Measurements from ENCODE around the gene ROBO2.

The ROBO2 gene

GRCh38 chr3:77281721-77282120 lies 241.8 kb downstream of the ROBO2 start:
- TF ChIP-seq, protein P1, sequence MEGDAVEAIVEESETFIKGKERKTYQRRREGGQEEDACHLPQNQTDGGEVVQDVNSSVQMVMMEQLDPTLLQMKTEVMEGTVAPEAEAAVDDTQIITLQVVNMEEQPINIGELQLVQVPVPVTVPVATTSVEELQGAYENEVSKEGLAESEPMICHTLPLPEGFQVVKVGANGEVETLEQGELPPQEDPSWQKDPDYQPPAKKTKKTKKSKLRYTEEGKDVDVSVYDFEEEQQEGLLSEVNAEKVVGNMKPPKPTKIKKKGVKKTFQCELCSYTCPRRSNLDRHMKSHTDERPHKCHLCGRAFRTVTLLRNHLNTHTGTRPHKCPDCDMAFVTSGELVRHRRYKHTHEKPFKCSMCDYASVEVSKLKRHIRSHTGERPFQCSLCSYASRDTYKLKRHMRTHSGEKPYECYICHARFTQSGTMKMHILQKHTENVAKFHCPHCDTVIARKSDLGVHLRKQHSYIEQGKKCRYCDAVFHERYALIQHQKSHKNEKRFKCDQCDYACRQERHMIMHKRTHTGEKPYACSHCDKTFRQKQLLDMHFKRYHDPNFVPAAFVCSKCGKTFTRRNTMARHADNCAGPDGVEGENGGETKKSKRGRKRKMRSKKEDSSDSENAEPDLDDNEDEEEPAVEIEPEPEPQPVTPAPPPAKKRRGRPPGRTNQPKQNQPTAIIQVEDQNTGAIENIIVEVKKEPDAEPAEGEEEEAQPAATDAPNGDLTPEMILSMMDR (IDR thresholded peaks at IDR 0.05; ENCODE audit: insufficient read depth, low read length, poor library complexity, severe bottlenecking): no peak
- Histone ChIP-seq H3K4me3 (replicated peaks; ENCODE audit: low read depth, low read length) (no peak overlapping the region), H3K27me3 (replicated peaks; ENCODE audit: control insufficient read depth, insufficient read depth, low read length) (no peaks in the 10 kb centered on the region), H3K36me3 (ENCODE audit: control insufficient read depth, insufficient read depth, low read length) (no peaks in the 10 kb centered on the region)
- no peak for DNase-seq (ENCODE audit: extremely low read depth, insufficient read length)

DNA sequence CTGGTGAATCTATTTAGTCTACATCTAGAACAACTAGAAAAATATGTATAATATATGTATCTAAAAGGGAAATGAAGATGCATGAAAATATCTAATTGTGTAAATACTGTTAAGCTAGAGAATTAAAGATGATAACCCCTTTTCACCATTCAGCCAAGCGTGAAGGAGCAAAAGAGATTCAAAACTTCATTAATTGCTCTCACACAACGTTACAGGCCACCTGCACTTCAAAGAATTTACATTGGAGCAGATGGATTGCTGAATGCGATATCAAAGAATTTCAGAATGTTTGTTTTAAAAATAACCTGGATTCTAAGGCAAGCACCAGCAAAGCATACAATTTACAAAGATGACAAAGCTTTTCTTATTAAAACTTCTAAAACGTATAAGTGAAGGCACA lies 243.2 kb downstream of the ROBO2 start:
- Histone ChIP-seq H3K27me3 (replicated peaks; ENCODE audit: control insufficient read depth, insufficient read depth, low read length) (no peaks in the 10 kb centered on the region), H3K4me3 (replicated peaks; ENCODE audit: low read depth, low read length) (no peak overlapping the region), H3K36me3 (ENCODE audit: control insufficient read depth, insufficient read depth, low read length) (no peaks in the 10 kb centered on the region)
- TF ChIP-seq, protein P1 (IDR thresholded peaks at IDR 0.05; ENCODE audit: insufficient read depth, low read length, poor library complexity, severe bottlenecking): no peak
- no peak for DNase-seq (ENCODE audit: extremely low read depth, insufficient read length)

- DNase-seq (ENCODE audit: extremely low read depth, insufficient read length): no peak
- H3K4me3 ChIP-seq (replicated peaks; ENCODE audit: low read depth, low read length): no peak overlapping the region
- H3K36me3 ChIP-seq (ENCODE audit: control insufficient read depth, insufficient read depth, low read length): no peaks in the 10 kb centered on the region
- TF ChIP-seq, protein P1 (IDR thresholded peaks at IDR 0.05; ENCODE audit: insufficient read depth, low read length, poor library complexity, severe bottlenecking): no peak
- no peaks in the 10 kb centered on the region for H3K27me3 ChIP-seq (replicated peaks; ENCODE audit: control insufficient read depth, insufficient read depth, low read length)
Observed at GRCh38 chr3:77288348-77288747, 248.4 kb downstream of the ROBO2 start.

- DNase-seq (ENCODE audit: extremely low read depth, insufficient read length): no peak
- H3K36me3 ChIP-seq (ENCODE audit: control insufficient read depth, insufficient read depth, low read length): no peaks in the 10 kb centered on the region
- H3K4me3 ChIP-seq (replicated peaks; ENCODE audit: low read depth, low read length): no peak overlapping the region
- H3K27me3 ChIP-seq (replicated peaks; ENCODE audit: control insufficient read depth, insufficient read depth, low read length): no peaks in the 10 kb centered on the region
- TF ChIP-seq, protein P1 (IDR thresholded peaks at IDR 0.05; ENCODE audit: insufficient read depth, low read length, poor library complexity, severe bottlenecking): no peak
Observed at GRCh38 chr3:77296527-77296926, 256.6 kb downstream of the ROBO2 start.

DNA sequence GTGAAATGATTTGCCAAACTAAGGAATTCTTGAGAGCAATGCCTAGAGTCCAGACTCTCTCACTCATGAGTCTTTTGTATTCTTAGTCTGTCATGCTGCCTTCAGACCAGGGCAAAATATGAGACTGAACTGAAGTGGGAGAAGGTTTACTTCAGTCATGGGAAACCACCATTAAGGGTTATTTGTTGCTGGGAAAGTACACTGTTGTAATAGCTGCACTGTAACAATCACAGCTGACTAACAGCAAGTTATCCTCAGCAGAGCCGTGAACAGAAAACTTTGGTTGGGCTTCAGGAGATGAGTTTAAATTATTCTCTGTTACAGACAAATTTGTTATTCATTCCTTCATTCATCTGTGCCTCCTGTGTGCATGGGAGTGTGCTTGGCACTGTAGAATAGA lies 258.5 kb downstream of the ROBO2 start:
- Histone ChIP-seq H3K4me3 (replicated peaks; ENCODE audit: low read depth, low read length) (no peak overlapping the region), H3K36me3 (ENCODE audit: control insufficient read depth, insufficient read depth, low read length) (no peaks in the 10 kb centered on the region), H3K27me3 (replicated peaks; ENCODE audit: control insufficient read depth, insufficient read depth, low read length) (no peaks in the 10 kb centered on the region)
- TF ChIP-seq, protein P1 (IDR thresholded peaks at IDR 0.05; ENCODE audit: insufficient read depth, low read length, poor library complexity, severe bottlenecking): no peak
- DNase-seq (ENCODE audit: extremely low read depth, insufficient read length): no peak
